CD8-positive, alpha-beta memory T cell (primary cell): ENCODE results near the gene FOXO3B. TPM values are rescaled to one million over a fixed set of nuclear protein-coding genes. Genes with fewer than 3 reads are reported as not detected.
"Not testable (repeated sequence)": the region's sequence is repeated elsewhere in the genome, so short reads cannot be mapped to it uniquely, and the experiment has no call there.

Experiments used
- CTCF ChIA-PET: fragments of 350-600 bp; sonication (Branson Sonifier 250); formaldehyde crosslinking; loops from one replicate; lab custom pipeline; 2021; ENCODE audit warnings: antibody characterized with exemption; lab: Charles Lee
- POLR2A ChIA-PET: fragments of 350-600 bp; sonication (Branson Sonifier 250); formaldehyde crosslinking; loops from one replicate; lab custom pipeline; 2021; ENCODE audit warnings: antibody characterized with exemption; lab: Charles Lee
- DNase-seq, 5 donors: peaks; one replicate each; pipeline versions ENCODE4 v3.0.0 to v3.0.0-alpha.2; 2020 to 2022; ENCODE audit warnings: mixed read lengths in 1 of 5
- H3K27ac ChIP-seq: one replicate; pipeline ENCODE4 v1.7.0; 2013; ENCODE audit warnings: low read depth, mild to moderate bottlenecking, low read length, moderate library complexity
- H3K27me3 ChIP-seq: 2 replicates; pipeline ENCODE4 v1.7.0; 2013; ENCODE audit warnings: low read length, mild to moderate bottlenecking; ENCODE audit not compliant: insufficient read depth, poor library complexity, severe bottlenecking
- H3K36me3 ChIP-seq: 2 replicates; pipeline ENCODE4 v1.7.0; 2013; ENCODE audit warnings: mild to moderate bottlenecking, low read length, moderate library complexity; ENCODE audit not compliant: insufficient read depth
- H3K4me1 ChIP-seq: 2 replicates; pipeline ENCODE4 v1.7.0; 2013; ENCODE audit warnings: mild to moderate bottlenecking, low read length, moderate library complexity; ENCODE audit not compliant: insufficient read depth
- H3K4me3 ChIP-seq: 2 replicates; pipeline ENCODE4 v1.7.0; 2013; ENCODE audit warnings: mild to moderate bottlenecking, low read length
- H3K9me3 ChIP-seq: 2 replicates; pipeline ENCODE4 v1.7.0; 2013; ENCODE audit warnings: mild to moderate bottlenecking, low read length
- H3K27ac Mint-ChIP-seq, 8 donors: one replicate each; pipeline ENCODE4 v1.8.0; 2020 to 2021; ENCODE audit warnings: mixed read lengths in 8 of 8, mild to moderate bottlenecking in 6 of 8, inconsistent platforms in 3 of 8, moderate library complexity in 3 of 8
- H3K27me3 Mint-ChIP-seq, 2 donors: one replicate each; pipeline ENCODE4 v1.8.0; 2020 to 2021; ENCODE audit warnings: mixed read lengths in 2 of 2, mild to moderate bottlenecking in 1 of 2, moderate library complexity in 1 of 2
- H3K36me3 Mint-ChIP-seq, 3 donors: one replicate each; pipeline ENCODE4 v1.8.0; 2020 to 2021; ENCODE audit warnings: mixed read lengths in 3 of 3, inconsistent platforms in 1 of 3, mild to moderate bottlenecking in 1 of 3
- H3K4me1 Mint-ChIP-seq, 3 donors: one replicate each; pipeline ENCODE4 v1.8.0; 2020 to 2021; ENCODE audit warnings: mixed read lengths in 3 of 3, inconsistent platforms in 1 of 3, mild to moderate bottlenecking in 1 of 3
- H3K4me3 Mint-ChIP-seq, 7 donors: one replicate each; pipeline ENCODE4 v1.8.0; 2020 to 2021; ENCODE audit warnings: mixed read lengths in 7 of 7, mild to moderate bottlenecking in 6 of 7, moderate library complexity in 4 of 7, inconsistent platforms in 2 of 7
- H3K9me3 Mint-ChIP-seq, 5 donors: one replicate each; pipeline ENCODE4 v1.8.0; 2020 to 2022; ENCODE audit warnings: mixed read lengths in 5 of 5, mild to moderate bottlenecking in 3 of 5, moderate library complexity in 2 of 5, inconsistent platforms in 1 of 5
- polyA plus RNA-seq: library from polyadenylated mRNA; unstranded; fragments of 300-500 nt; fragmentation: Illumina TruSeq; gene quantifications from one replicate; pipeline ENCODE4 v1.2.3, GENCODE V29; 2021
- total RNA-seq, 2 experiments: library from RNA; stranded (reverse); gene quantifications; one replicate each; pipeline ENCODE4 v1.2.3, GENCODE V29; 2021

Gene FOXO3B
- total and polyA plus RNA-seq, 3 experiments from 2014 or later, result 3.8 to 6.1 (median 5.4) TPM

- POLR2A ChIA-PET, H3K4me3 ChIP-seq, H3K9me3 ChIP-seq: not testable (repeated sequence)
Observed at GRCh38 chr17:18708215-18708614, 26.1 kb upstream of the FOXO3B start.

GRCh38 chr17:18705955-18706354 is 23.8 kb upstream of the FOXO3B start:
- H3K27me3 Mint-ChIP-seq, H3K36me3 Mint-ChIP-seq, H3K4me3 ChIP-seq, H3K27ac ChIP-seq, H3K9me3 ChIP-seq, H3K4me3 Mint-ChIP-seq, CTCF ChIA-PET, H3K27me3 ChIP-seq, H3K4me1 Mint-ChIP-seq, H3K9me3 Mint-ChIP-seq, POLR2A ChIA-PET, H3K27ac Mint-ChIP-seq, DNase-seq, H3K4me1 ChIP-seq, H3K36me3 ChIP-seq: not testable (repeated sequence)

More at GRCh38 chr17:18708215-18708614, 26.1 kb upstream of the FOXO3B start:
- H3K4me3 Mint-ChIP-seq, CTCF ChIA-PET, DNase-seq, H3K27ac Mint-ChIP-seq, H3K36me3 Mint-ChIP-seq, H3K4me1 ChIP-seq, H3K4me1 Mint-ChIP-seq, H3K36me3 ChIP-seq, H3K27ac ChIP-seq, H3K27me3 ChIP-seq, H3K27me3 Mint-ChIP-seq, H3K9me3 Mint-ChIP-seq: not testable (repeated sequence)

GRCh38 chr17:18698473-18699103 is 16.5 kb upstream of the FOXO3B start:
- H3K27ac Mint-ChIP-seq, result peak overlapping the region in 3 of 8 donors; percentile 72 to 97 (median 81)
- H3K27me3 Mint-ChIP-seq, DNase-seq, H3K9me3 ChIP-seq, H3K4me1 ChIP-seq, H3K36me3 Mint-ChIP-seq, H3K27ac ChIP-seq, H3K9me3 Mint-ChIP-seq, H3K27me3 ChIP-seq, POLR2A ChIA-PET, H3K36me3 ChIP-seq: not testable (repeated sequence)
- peaks cover 9 to 16% (median 11%) of the 10 kb centered on the region in 3 donors for H3K4me1 Mint-ChIP-seq
- CTCF ChIA-PET, result interaction anchor here (1.0 kb wide), 1 partner anchor 15 kb away, joined by 3 read pairs; no protein-coding TSS in a partner anchor
- peak overlapping the region; percentile 90 to 96 (median 92) for H3K4me3 Mint-ChIP-seq
- H3K4me3 ChIP-seq, result peak overlapping the region; percentile 68

- H3K27me3 Mint-ChIP-seq, H3K9me3 Mint-ChIP-seq, H3K27me3 ChIP-seq, H3K4me3 Mint-ChIP-seq, DNase-seq, H3K27ac ChIP-seq, H3K36me3 ChIP-seq, POLR2A ChIA-PET, H3K4me1 ChIP-seq, H3K27ac Mint-ChIP-seq, CTCF ChIA-PET, H3K9me3 ChIP-seq, H3K4me3 ChIP-seq, H3K36me3 Mint-ChIP-seq: not testable (repeated sequence)
- peaks cover 9 to 16% (median 11%) of the 10 kb centered on the region in 3 donors for H3K4me1 Mint-ChIP-seq
Observed at GRCh38 chr17:18695143-18695542, 13.0 kb upstream of the FOXO3B start.

- H3K4me3 Mint-ChIP-seq, result peak overlapping the region; percentile 65 to 98 (median 92)
- H3K27ac ChIP-seq, H3K4me1 ChIP-seq, H3K36me3 ChIP-seq, CTCF ChIA-PET, H3K27me3 ChIP-seq, H3K9me3 ChIP-seq, H3K9me3 Mint-ChIP-seq, POLR2A ChIA-PET, H3K27me3 Mint-ChIP-seq, DNase-seq: not testable (repeated sequence)
- peak overlapping the region; percentile 54 for H3K4me3 ChIP-seq
- peaks cover 3 to 11% (median 3%) of the 10 kb centered on the region in 3 donors for H3K36me3 Mint-ChIP-seq
- peaks cover 9 to 21% (median 18%) of the 10 kb centered on the region in 3 donors for H3K4me1 Mint-ChIP-seq
- peak overlapping the region; percentile 43 to 92 (median 65) for H3K27ac Mint-ChIP-seq
Observed at GRCh38 chr17:18682668-18683067, 554 bp upstream of the FOXO3B start.

- DNase-seq, POLR2A ChIA-PET, H3K9me3 Mint-ChIP-seq, H3K27ac ChIP-seq, H3K27me3 Mint-ChIP-seq, H3K27me3 ChIP-seq, H3K9me3 ChIP-seq, H3K4me3 Mint-ChIP-seq, H3K27ac Mint-ChIP-seq, CTCF ChIA-PET, H3K4me1 ChIP-seq, H3K36me3 ChIP-seq, H3K4me3 ChIP-seq: not testable (repeated sequence)
- Mint-ChIP-seq H3K4me1 (peaks cover 8 to 19% (median 19%) of the 10 kb centered on the region in 3 donors), H3K36me3 (peaks cover 11 to 25% (median 14%) of the 10 kb centered on the region in 3 donors)
Observed at GRCh38 chr17:18677381-18677780, 4.7 kb downstream of the FOXO3B start.

GRCh38 chr17:18676928-18677327 is 5.2 kb downstream of the FOXO3B start:
- H3K27ac ChIP-seq, H3K9me3 Mint-ChIP-seq, H3K9me3 ChIP-seq, H3K4me3 ChIP-seq, H3K27me3 Mint-ChIP-seq, H3K4me1 ChIP-seq, H3K36me3 ChIP-seq, CTCF ChIA-PET, DNase-seq, H3K27me3 ChIP-seq, H3K4me3 Mint-ChIP-seq, POLR2A ChIA-PET, H3K27ac Mint-ChIP-seq: not testable (repeated sequence)
- H3K36me3 Mint-ChIP-seq, result peaks cover 11 to 24% (median 14%) of the 10 kb centered on the region in 3 donors
- H3K4me1 Mint-ChIP-seq, result peaks cover 6 to 19% (median 19%) of the 10 kb centered on the region in 3 donors

- POLR2A ChIA-PET, H3K27ac Mint-ChIP-seq: not testable (repeated sequence)
Observed at GRCh38 chr17:18672395-18673227, 9.5 kb downstream of the FOXO3B start.

More at GRCh38 chr17:18672395-18673227, 9.5 kb downstream of the FOXO3B start:
- H3K27me3 ChIP-seq, H3K4me3 ChIP-seq, H3K4me1 ChIP-seq, H3K4me3 Mint-ChIP-seq, DNase-seq, H3K36me3 ChIP-seq, CTCF ChIA-PET, H3K9me3 ChIP-seq, H3K27me3 Mint-ChIP-seq, H3K4me1 Mint-ChIP-seq, H3K27ac ChIP-seq: not testable (repeated sequence)
- Mint-ChIP-seq H3K9me3 (peaks cover 7 to 15% (median 11%) of the 10 kb centered on the region in 5 donors), H3K36me3 (peaks cover 21 to 46% (median 30%) of the 10 kb centered on the region in 3 donors)
